ENCODE measurements around the gene TSPAN18. TPM values are rescaled to one million over a fixed set of nuclear protein-coding genes. Genes with fewer than 3 reads are reported as not detected.
A peak's percentile ranks its signal among the peaks of the same experiment; 100 is the strongest.

TSPAN18 gene
- total RNA-seq, 1 donor from 2014 or later = 25.7 TPM

DNA sequence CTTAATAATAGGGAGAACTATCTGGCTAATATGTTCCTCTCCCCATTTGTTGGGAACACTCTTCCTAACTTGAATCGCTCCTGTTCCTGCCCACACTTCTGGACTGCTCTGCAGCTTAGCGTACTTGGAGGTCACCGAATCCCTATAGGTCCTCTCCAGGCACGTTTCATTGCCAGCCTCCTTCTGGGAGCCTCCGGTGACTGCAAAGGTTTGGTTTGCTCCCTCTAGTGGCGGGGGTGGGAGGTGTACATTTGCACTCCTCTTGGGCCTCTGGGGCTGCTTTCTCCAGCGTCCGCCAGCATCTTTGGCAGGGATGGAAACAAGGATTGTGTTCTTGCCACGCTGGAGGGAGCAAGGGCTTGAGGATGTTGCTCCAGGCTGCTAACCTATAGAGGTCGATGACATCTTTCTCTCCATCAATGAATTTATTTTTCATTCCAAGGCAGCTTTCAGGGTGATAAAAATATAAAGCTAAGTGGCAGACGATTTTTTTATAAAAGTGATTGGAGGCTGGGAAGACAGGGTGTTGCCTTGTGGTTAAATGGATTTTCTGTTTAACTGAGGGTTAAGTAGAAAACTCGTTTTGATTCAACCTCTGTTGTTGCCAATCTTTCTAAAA is 48.7 kb downstream of the TSPAN18 start:
- H3K4me3 Mint-ChIP-seq (ENCODE audit: low read depth) = no peak overlapping the region
- peak overlapping the region; percentile 4 for H3K27ac Mint-ChIP-seq
- no peaks in the 10 kb centered on the region for H3K27me3 Mint-ChIP-seq
- peaks cover 8% of the 10 kb centered on the region for H3K4me1 Mint-ChIP-seq (ENCODE audit: low read depth)
- no peaks in the 10 kb centered on the region for H3K36me3 Mint-ChIP-seq (ENCODE audit: insufficient read depth)
- TF ChIP-seq, protein P1, sequence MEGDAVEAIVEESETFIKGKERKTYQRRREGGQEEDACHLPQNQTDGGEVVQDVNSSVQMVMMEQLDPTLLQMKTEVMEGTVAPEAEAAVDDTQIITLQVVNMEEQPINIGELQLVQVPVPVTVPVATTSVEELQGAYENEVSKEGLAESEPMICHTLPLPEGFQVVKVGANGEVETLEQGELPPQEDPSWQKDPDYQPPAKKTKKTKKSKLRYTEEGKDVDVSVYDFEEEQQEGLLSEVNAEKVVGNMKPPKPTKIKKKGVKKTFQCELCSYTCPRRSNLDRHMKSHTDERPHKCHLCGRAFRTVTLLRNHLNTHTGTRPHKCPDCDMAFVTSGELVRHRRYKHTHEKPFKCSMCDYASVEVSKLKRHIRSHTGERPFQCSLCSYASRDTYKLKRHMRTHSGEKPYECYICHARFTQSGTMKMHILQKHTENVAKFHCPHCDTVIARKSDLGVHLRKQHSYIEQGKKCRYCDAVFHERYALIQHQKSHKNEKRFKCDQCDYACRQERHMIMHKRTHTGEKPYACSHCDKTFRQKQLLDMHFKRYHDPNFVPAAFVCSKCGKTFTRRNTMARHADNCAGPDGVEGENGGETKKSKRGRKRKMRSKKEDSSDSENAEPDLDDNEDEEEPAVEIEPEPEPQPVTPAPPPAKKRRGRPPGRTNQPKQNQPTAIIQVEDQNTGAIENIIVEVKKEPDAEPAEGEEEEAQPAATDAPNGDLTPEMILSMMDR (IDR thresholded peaks at IDR 0.05; ENCODE audit: unreplicated experiment) = peak; percentile 55
- no peaks in the 10 kb centered on the region for H3K9me3 Mint-ChIP-seq (ENCODE audit: low read depth)
- no peak for DNase-seq (ENCODE audit: low spot score, unreplicated experiment)

DNA sequence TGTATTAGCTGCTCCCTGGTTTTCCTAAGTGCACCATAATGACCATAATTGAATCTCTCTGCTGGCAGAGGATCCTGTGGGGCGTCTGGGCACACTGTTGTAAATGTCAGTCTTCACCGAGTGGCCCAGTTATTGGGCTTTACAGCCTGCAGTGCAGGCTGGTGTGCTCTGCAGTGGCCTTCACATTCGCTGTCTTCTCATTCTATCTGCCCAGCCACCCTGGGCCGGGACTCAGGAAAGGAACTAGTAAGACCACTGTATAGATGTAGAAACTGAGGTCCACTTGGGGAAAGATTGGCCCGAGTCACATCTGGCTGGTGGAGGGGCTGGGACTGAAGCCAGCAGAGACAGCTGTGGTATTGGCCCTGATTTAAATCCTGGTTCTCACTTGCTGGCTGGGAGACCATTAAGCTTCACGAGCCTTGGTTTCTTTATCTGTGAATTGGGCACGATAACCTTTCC is 49.3 kb downstream of the TSPAN18 start:
- H3K27me3 Mint-ChIP-seq = no peaks in the 10 kb centered on the region
- TF ChIP-seq, protein P1 (IDR thresholded peaks at IDR 0.05; ENCODE audit: unreplicated experiment) = no peak
- H3K36me3 Mint-ChIP-seq (ENCODE audit: insufficient read depth) = no peaks in the 10 kb centered on the region
- DNase-seq (ENCODE audit: low spot score, unreplicated experiment) = no peak
- no peak overlapping the region for H3K4me3 Mint-ChIP-seq (ENCODE audit: low read depth)
- peaks cover 11% of the 10 kb centered on the region for H3K4me1 Mint-ChIP-seq (ENCODE audit: low read depth)
- H3K9me3 Mint-ChIP-seq (ENCODE audit: low read depth) = no peaks in the 10 kb centered on the region
- H3K27ac Mint-ChIP-seq = no peak overlapping the region

GRCh38 chr11:44776551-44777208 is 49.9 kb downstream of the TSPAN18 start:
- Mint-ChIP-seq H3K4me1 (ENCODE audit: low read depth) (peaks cover 11% of the 10 kb centered on the region), H3K4me3 (ENCODE audit: low read depth) (no peak overlapping the region), H3K9me3 (ENCODE audit: low read depth) (no peaks in the 10 kb centered on the region), H3K27me3 (no peaks in the 10 kb centered on the region), H3K36me3 (ENCODE audit: insufficient read depth) (no peaks in the 10 kb centered on the region), H3K27ac (no peak overlapping the region)
- no peak for DNase-seq (ENCODE audit: low spot score, unreplicated experiment)
- TF ChIP-seq, protein P1 (IDR thresholded peaks at IDR 0.05; ENCODE audit: unreplicated experiment) = no peak

GRCh38 chr11:44777209-44778194 is 50.7 kb downstream of the TSPAN18 start:
- H3K27ac Mint-ChIP-seq = no peak overlapping the region

More at GRCh38 chr11:44777209-44778194, 50.7 kb downstream of the TSPAN18 start:
- TF ChIP-seq, protein P1 (IDR thresholded peaks at IDR 0.05; ENCODE audit: unreplicated experiment) = no peak
- no peaks in the 10 kb centered on the region for H3K36me3 Mint-ChIP-seq (ENCODE audit: insufficient read depth)
- DNase-seq (ENCODE audit: low spot score, unreplicated experiment) = no peak
- H3K4me1 Mint-ChIP-seq (ENCODE audit: low read depth) = peaks cover 11% of the 10 kb centered on the region
- no peaks in the 10 kb centered on the region for H3K9me3 Mint-ChIP-seq (ENCODE audit: low read depth)
- H3K4me3 Mint-ChIP-seq (ENCODE audit: low read depth) = no peak overlapping the region
- H3K27me3 Mint-ChIP-seq = no peaks in the 10 kb centered on the region
